Activated CD8-positive, alpha-beta memory T cell treated with anti-CD3 and anti-CD28 coated beads, Interleukin-2, amount 50 U/mL, for 1 hour (primary cell): ENCODE measurements around the gene DCTN4.

Experiments used
- DNase-seq: peaks from one replicate; pipeline ENCODE4 v3.0.0-alpha.2; 2020; ENCODE audit errors: extremely low read depth

Gene DCTN4

GRCh38 chr5:150670948-150671310 lies 87.9 kb downstream of the DCTN4 start:
- DNase-seq, result no peak

- DNase-seq, result no peak
Observed at GRCh38 chr5:150670275-150670947, 88.4 kb downstream of the DCTN4 start.

DNA sequence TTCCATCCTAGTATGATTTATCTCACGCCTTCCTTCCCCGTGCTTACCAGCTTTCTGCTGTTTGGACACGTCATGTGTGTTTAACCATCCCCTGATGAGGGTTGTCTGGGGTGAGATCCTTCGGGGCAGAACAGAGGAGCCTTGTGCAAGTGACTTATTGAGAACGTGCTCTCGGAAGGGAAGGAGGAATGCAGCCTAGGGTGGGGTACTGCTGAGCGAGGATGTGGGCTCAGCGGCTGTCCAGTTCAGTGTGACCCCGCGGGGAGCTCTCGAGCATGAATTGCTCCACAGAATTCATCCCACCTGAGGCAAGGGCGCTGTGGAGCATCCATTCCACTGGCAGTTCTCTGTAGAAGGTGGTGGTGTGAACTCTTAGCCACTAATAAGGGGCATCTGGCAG lies 93.8 kb downstream of the DCTN4 start:
- no peak for DNase-seq

GRCh38 chr5:150663936-150664335 lies 94.9 kb downstream of the DCTN4 start:
- DNase-seq, result no peak

DNA sequence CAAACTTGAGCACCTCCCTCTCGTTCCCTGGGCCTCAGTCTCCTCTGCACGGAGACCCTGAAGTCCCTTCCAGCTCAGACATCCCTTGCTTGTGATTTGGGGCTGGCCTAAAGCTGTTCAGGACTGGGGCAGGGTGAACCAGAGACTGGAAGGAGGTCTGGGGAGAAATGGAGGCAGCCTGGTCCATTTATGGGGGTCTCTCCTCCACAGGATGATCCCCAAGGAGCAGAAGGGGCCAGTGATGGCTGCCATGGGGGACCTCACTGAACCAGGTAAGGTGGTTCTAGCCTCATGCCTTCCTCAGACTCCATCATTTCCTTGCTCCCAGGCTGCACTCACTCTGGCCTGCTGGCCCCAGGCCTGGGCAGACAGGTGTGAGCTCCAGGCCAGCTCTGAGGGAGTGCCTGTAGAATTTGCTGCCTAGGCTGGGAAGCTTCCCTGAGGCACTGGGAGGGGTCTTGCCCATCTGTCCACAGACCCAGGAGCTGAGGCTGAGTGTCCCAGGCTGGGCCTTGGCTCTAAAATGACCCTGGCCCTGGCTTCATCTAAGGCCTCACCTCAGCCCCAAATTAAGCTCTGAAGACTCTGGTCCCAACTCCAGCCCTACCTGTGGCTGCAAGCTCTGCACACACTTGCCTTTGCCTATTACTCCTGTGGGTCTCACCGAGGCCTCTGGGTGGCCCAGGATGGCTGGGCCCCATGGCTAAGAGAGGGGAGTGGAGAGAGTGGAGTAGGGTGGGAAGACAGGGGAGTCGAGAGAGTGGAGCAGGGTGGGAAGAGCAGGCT lies 95.9 kb downstream of the DCTN4 start:
- no peak for DNase-seq

- DNase-seq, result no peak
Observed at GRCh38 chr5:150661821-150662596, 96.8 kb downstream of the DCTN4 start.

DNA sequence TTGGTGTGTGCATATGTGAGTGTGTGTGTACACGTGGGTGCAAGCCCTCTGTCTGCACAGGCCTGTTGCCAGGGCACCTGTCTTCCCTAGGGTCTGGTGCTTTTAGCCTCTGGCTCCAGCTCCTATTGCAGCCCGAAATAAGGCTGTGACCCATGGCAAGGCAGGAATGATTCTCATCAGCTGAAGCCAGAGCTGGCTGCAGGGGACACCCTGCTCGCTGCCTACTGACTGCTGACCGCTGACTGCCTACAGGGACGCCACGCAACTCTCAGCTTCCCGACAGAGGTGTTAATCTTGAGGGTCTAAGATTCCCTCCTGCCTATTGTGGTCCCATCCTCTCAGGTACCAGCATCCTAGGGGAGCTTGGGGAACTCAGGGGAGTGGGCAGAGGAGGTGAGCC lies 97.7 kb downstream of the DCTN4 start, which contains the start of gene MYOZ3:
Gene MYOZ3 (plus strand): TSS at position 166 of the 400 bp plus-strand sequence. CDS start 1,691 bp downstream, outside the sequence.
- no peak for DNase-seq

GRCh38 chr5:150660108-150660831 lies 98.5 kb downstream of the DCTN4 start:
- DNase-seq, result no peak

DNA sequence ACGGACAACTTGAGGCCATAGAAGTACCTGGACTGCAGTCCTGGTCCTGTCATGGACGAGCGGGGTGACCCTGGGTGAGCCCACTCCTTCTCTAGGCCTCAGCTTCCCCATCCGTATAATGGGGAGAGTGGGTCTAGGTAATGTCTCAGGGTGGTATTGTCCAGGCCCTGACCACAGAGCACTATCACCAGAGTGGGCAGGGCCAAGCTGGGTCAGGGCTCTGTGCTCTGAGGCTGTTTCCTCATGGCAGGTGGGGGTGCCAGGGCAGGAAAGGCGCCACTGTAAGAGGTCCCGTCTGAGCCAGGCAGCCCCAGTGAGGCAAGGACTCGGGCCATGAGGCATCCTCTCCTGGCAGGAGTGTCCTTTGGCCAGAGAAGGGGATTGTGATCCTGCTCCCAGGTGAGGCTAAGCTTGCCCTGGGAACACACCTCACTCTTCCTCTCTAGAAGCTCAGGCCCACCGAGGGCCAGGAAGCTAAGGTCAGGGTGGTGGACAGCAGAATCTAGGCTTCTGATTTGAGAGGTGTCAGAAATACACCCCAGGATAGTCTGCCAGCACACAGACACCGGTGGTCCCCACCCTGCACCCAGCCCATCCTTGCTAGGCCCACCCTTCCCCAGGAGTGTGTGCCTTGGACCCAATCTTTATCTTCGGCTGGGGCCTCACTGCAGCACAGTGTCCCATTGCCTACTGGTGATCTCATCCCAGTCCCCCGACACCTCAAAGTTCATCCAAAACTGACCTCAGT lies 99.3 kb downstream of the DCTN4 start:
- no peak for DNase-seq

DNA sequence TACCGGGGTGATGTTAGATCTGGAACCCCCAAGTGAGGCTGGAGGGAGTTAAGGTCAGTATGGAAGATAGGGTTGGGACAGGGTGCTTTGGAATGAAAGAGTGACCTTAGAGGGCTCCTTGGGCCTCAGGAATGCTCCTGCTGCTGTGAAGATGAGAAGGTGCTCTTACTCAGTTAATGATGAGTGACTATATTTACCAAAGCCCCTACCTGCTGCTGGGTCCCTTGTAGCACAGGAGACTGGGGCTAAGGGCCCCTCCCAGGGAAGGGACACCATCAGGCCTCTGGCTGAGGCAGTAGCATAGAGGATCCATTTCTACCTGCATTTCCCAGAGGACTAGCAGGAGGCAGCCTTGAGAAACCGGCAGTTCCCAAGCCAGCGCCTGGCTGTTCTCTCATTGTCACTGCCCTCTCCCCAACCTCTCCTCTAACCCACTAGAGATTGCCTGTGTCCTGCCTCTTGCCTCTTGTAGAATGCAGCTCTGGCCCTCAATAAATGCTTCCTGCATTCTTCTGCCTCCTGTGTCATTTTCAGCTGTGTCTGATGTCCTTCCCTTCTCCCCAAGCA lies 100.0 kb downstream of the DCTN4 start:
- no peak for DNase-seq
